Measurements from ENCODE around the gene AZIN2.

The AZIN2 gene

DNA sequence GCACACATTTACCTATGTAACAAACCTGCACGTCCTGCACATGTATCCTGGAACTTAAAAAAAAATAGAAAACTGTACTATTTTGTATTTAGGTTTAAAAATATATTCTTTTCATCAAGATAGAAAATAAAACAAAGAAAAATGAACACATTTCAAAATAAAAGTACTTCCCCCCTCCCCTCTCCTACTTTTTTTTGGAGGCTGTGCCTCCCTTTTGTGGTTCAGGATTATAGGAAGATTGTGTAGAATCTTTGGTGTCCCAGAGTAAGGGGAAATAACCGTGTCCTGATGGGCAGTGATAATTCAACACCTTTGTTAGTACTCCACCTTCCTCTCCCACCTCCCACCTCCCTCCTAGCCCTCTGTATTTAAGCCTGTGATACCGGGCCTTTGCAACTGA, 60.8 kb downstream of the AZIN2 start:
- TF ChIP-seq, protein P1, sequence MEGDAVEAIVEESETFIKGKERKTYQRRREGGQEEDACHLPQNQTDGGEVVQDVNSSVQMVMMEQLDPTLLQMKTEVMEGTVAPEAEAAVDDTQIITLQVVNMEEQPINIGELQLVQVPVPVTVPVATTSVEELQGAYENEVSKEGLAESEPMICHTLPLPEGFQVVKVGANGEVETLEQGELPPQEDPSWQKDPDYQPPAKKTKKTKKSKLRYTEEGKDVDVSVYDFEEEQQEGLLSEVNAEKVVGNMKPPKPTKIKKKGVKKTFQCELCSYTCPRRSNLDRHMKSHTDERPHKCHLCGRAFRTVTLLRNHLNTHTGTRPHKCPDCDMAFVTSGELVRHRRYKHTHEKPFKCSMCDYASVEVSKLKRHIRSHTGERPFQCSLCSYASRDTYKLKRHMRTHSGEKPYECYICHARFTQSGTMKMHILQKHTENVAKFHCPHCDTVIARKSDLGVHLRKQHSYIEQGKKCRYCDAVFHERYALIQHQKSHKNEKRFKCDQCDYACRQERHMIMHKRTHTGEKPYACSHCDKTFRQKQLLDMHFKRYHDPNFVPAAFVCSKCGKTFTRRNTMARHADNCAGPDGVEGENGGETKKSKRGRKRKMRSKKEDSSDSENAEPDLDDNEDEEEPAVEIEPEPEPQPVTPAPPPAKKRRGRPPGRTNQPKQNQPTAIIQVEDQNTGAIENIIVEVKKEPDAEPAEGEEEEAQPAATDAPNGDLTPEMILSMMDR (IDR thresholded peaks at IDR 0.05): no peak

DNA sequence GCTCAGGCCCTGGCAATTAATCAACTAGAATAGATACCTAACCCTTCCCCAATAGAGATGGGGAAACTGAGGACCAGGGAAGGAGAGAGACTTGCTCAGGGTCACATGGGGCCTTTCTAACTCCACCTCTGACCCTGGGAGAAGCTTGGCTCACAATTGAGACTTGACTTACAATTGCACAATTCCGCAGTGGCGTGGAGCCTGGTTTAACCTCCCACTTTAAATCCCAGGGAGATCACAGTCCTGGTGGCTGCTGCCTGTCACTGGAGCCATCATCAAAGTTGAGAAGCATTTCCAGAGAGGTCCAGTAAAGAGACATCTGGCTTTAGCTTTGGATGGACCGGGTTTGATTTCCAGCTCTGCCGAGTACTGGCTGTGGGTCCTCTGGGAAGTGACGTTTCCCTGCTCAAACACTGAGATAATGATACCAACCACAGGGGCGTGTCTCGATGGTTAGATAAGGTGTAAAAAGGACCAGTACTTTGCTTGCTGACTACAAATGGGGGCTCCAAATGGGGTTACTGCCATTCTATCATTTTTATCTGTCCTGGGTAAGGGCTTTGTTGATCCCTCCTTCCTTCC, 61.6 kb downstream of the AZIN2 start:
- TF ChIP-seq, protein P1 (IDR thresholded peaks at IDR 0.05): no peak

DNA sequence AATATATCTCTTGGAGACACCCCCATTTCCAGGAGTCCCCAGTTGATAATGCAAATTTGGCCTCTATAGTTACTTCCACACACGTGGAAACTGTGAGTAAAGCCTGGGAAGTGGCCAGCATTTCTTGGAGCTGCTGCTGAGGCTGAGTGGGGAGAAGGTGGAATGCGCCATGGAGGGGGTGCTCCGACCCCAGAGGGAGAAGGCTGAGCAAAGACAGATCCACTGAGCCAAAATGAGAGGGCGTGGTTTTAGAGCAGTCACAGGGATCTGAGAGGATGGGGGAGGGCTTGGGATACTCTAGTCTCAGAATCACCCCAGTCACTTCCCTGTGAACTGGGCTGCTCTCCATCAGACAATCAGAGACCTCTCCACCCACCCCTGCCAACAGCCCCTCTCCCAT, 62.2 kb downstream of the AZIN2 start:
- TF ChIP-seq, protein P1 (IDR thresholded peaks at IDR 0.05): no peak

DNA sequence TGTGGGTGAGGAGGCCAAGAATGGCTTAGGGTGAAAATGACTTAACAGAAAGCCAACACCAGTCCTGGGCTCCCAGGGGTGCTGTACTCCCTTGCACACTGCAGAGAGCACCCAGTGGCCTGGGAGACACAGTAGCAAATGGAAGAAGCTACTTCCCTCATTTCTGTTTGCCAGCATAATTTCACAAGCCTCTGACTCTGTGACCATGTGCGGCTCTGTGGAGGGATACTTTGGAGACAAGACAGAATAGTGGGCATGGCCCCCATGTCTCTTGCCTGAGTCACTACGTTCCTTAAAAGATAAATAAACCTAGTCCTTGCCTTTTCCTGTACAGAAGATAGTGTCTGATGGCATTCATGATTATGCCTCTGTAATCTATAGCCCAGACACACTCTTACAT, 62.7 kb downstream of the AZIN2 start:
- TF ChIP-seq, protein P1 (IDR thresholded peaks at IDR 0.05): no peak

DNA sequence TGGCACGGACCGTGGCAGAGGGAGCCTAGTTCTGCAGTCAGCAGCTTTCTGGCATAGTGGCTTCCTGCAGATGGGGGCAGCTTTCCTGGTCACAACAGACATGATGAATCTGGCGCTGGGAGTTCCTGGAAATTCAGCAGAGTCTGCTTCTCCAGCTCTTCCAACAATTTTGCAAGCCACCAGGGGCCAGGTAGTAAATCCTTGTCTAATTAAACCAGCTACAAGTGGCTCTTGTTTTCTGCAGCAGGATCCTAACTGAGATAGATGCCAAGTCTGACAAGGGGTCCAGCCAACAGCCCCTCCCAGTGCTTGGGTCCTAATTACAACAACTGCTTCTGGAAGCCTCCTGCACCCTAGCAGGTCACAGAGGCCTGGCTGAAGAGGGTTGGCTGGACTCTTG, 65.0 kb downstream of the AZIN2 start:
- TF ChIP-seq, protein P1 (IDR thresholded peaks at IDR 0.05): no peak

DNA sequence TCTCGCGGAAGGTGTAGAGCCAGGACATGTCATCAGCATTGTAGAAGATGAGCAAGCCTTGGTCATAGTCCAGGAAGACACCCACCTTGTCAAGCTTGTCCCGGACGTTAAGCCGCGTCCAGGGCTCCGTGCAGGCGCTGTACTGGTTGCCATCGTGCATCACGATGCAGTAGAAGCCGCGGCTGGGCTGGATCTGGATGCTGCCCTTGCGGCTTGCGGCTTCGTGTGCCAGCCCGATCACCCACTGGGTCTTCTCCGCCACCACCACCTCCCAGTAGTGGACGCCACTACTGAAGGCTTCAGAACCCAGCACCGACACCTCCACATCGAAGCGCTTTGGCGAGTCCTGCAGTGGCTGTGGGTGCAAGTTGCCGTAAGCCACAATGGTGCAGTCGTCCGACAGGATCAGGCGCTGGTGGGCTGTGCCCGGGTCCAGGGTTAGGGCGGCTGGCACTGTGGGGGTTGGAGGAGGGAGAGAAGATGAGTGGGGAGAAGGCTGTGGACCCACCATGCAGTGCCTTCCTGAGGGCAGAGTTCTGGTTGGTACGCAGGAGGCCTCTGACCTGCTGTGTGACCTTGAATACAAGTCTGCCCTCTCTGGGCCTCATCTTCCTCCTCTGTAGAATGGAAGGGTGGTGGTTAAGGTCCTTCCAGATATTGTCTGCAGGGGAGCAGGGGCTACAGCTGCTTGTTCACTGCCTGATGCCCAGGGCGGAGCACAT, 66.5 kb downstream of the AZIN2 start:
- TF ChIP-seq, protein P1 (IDR thresholded peaks at IDR 0.05): no peak

DNA sequence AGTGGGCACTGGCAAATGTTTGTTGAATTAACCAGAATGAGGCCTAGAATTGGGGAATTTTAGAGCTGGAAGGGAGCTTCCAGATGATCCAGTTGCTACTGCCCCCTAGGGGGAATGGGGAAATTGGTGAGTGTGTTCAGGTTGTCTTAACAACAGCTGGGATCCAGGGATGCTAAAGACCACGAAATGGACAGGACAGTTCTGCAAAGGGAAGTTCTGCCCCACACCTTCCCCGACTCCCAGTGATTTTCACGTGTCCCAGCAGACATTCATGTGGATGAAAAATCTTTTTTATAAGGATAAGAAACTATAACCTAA, 67.0 kb downstream of the AZIN2 start:
- TF ChIP-seq, protein P1 (IDR thresholded peaks at IDR 0.05): peak; percentile 52

Measured in LNCAP (cell line).